ENCODE results near the gene GRIA4.

The GRIA4 gene

GRCh38 chr11:105821781-105822180 lies 211.9 kb downstream of the GRIA4 start:
- in situ Hi-C loops (cut with HindIII; ENCODE audit: low pct_ligation_motif_present, low sequenced_read_pairs), result no loop called here
- Histone ChIP-seq H3K4me3 (ENCODE audit: low read depth, low read length) (no peak overlapping the region), H3K36me3 (replicated peaks) (no peaks in the 10 kb centered on the region), H3K27me3 (replicated peaks) (no peaks in the 10 kb centered on the region), H3K27ac (no peak overlapping the region)
- no peak for TF ChIP-seq CTCF (IDR thresholded peaks at IDR 0.05; ENCODE audit: low read depth, low read length, missing control alignments)
- DNase-seq, result no peak

GRCh38 chr11:105823495-105824033 lies 213.7 kb downstream of the GRIA4 start:
- Histone ChIP-seq H3K4me3 (ENCODE audit: low read depth, low read length) (no peak overlapping the region), H3K27ac (no peak overlapping the region), H3K36me3 (replicated peaks) (no peaks in the 10 kb centered on the region), H3K27me3 (replicated peaks) (no peaks in the 10 kb centered on the region)
- no peak for TF ChIP-seq CTCF (IDR thresholded peaks at IDR 0.05; ENCODE audit: low read depth, low read length, missing control alignments)
- no peak for DNase-seq
- in situ Hi-C loops (cut with HindIII; ENCODE audit: low pct_ligation_motif_present, low sequenced_read_pairs), result no loop called here

- in situ Hi-C loops (cut with HindIII; ENCODE audit: low pct_ligation_motif_present, low sequenced_read_pairs), result no loop called here
- H3K36me3 ChIP-seq (replicated peaks), result no peaks in the 10 kb centered on the region
- no peak overlapping the region for H3K4me3 ChIP-seq (ENCODE audit: low read depth, low read length)
- no peak overlapping the region for H3K27ac ChIP-seq
- H3K27me3 ChIP-seq (replicated peaks), result no peaks in the 10 kb centered on the region
- no peak for DNase-seq
- TF ChIP-seq CTCF (IDR thresholded peaks at IDR 0.05; ENCODE audit: low read depth, low read length, missing control alignments), result no peak
Observed at GRCh38 chr11:105824457-105825013, 214.7 kb downstream of the GRIA4 start.

- Histone ChIP-seq H3K27me3 (replicated peaks) (no peaks in the 10 kb centered on the region), H3K27ac (no peak overlapping the region), H3K36me3 (replicated peaks) (no peaks in the 10 kb centered on the region), H3K4me3 (ENCODE audit: low read depth, low read length) (no peak overlapping the region)
- no peak for DNase-seq
- in situ Hi-C loops (cut with HindIII; ENCODE audit: low pct_ligation_motif_present, low sequenced_read_pairs), result no loop called here
- no peak for TF ChIP-seq CTCF (IDR thresholded peaks at IDR 0.05; ENCODE audit: low read depth, low read length, missing control alignments)
Observed at GRCh38 chr11:105825141-105825540, 215.3 kb downstream of the GRIA4 start.

- no peak for DNase-seq
- TF ChIP-seq CTCF (IDR thresholded peaks at IDR 0.05; ENCODE audit: low read depth, low read length, missing control alignments), result no peak
- H3K4me3 ChIP-seq (ENCODE audit: low read depth, low read length), result no peak overlapping the region
- no peaks in the 10 kb centered on the region for H3K36me3 ChIP-seq (replicated peaks)
- H3K27ac ChIP-seq, result no peak overlapping the region
- no peaks in the 10 kb centered on the region for H3K27me3 ChIP-seq (replicated peaks)
- in situ Hi-C loops (cut with HindIII; ENCODE audit: low pct_ligation_motif_present, low sequenced_read_pairs), result no loop called here
Observed at GRCh38 chr11:105827906-105828305, 218.0 kb downstream of the GRIA4 start.

GRCh38 chr11:105829084-105829483 lies 219.2 kb downstream of the GRIA4 start:
- in situ Hi-C loops (cut with HindIII; ENCODE audit: low pct_ligation_motif_present, low sequenced_read_pairs), result no loop called here
- Histone ChIP-seq H3K4me3 (ENCODE audit: low read depth, low read length) (no peak overlapping the region), H3K36me3 (replicated peaks) (no peaks in the 10 kb centered on the region), H3K27me3 (replicated peaks) (no peaks in the 10 kb centered on the region), H3K27ac (no peak overlapping the region)
- no peak for DNase-seq
- no peak for TF ChIP-seq CTCF (IDR thresholded peaks at IDR 0.05; ENCODE audit: low read depth, low read length, missing control alignments)
